Measurements from ENCODE around the gene NUDT14. TPM values are rescaled to one million over a fixed set of nuclear protein-coding genes. Genes with fewer than 3 reads are reported as not detected.

The NUDT14 gene
- total RNA-seq, 2 experiments from 2014 or later: 18.3 to 21.4 TPM

GRCh38 chr14:105155681-105156413 lies 25.3 kb downstream of the NUDT14 start:
- no peaks in the 10 kb centered on the region for H3K4me1 Mint-ChIP-seq
- POLR2A ChIA-PET: no interaction called here
- H3K27ac Mint-ChIP-seq: no peak overlapping the region
- H3K36me3 Mint-ChIP-seq (ENCODE audit: low read depth): no peaks in the 10 kb centered on the region
- no peaks in the 10 kb centered on the region for H3K9me3 Mint-ChIP-seq
- CTCF ChIA-PET: no interaction called here
- no peak overlapping the region for H3K4me3 Mint-ChIP-seq
- no peak for DNase-seq
- H3K27me3 Mint-ChIP-seq: no peaks in the 10 kb centered on the region

DNA sequence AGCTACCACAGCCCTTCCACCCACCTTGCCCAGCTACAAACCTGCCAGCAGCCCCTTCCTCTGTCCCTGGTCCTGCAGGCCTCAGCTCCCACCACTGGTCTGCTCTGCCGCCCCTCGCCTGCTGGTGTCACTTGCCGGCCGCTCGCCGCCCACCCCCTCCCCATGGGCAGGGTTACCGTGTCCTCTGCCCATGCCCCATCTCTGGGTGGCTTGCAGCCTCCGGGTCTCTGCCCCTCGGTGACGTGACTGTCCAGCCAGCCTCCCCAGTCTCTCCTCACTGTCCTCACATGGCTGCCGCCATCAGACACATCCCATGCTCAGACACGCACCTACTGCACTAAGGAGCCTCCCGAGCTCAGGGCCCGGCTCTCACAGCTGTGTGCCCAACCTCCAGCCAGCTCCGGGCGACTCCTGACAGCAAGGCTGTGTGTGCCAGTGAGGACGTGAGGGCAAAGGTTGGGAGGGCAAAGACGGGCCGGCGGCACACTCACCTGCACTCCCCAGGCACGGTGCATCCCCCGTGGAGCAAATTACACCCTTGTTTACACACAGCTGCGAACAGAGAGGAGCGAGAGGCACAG lies 26.0 kb downstream of the NUDT14 start:
- no peaks in the 10 kb centered on the region for H3K9me3 Mint-ChIP-seq
- CTCF ChIA-PET: no interaction called here
- no peaks in the 10 kb centered on the region for H3K36me3 Mint-ChIP-seq (ENCODE audit: low read depth)
- H3K4me1 Mint-ChIP-seq: no peaks in the 10 kb centered on the region
- no peaks in the 10 kb centered on the region for H3K27me3 Mint-ChIP-seq
- DNase-seq: no peak
- POLR2A ChIA-PET: no interaction called here
- H3K4me3 Mint-ChIP-seq: no peak overlapping the region
- no peak overlapping the region for H3K27ac Mint-ChIP-seq

- H3K4me3 Mint-ChIP-seq: no peak overlapping the region
These were observed 26.6 kb downstream of the NUDT14 start for GRCh38 chr14:105154476-105154871.

DNA sequence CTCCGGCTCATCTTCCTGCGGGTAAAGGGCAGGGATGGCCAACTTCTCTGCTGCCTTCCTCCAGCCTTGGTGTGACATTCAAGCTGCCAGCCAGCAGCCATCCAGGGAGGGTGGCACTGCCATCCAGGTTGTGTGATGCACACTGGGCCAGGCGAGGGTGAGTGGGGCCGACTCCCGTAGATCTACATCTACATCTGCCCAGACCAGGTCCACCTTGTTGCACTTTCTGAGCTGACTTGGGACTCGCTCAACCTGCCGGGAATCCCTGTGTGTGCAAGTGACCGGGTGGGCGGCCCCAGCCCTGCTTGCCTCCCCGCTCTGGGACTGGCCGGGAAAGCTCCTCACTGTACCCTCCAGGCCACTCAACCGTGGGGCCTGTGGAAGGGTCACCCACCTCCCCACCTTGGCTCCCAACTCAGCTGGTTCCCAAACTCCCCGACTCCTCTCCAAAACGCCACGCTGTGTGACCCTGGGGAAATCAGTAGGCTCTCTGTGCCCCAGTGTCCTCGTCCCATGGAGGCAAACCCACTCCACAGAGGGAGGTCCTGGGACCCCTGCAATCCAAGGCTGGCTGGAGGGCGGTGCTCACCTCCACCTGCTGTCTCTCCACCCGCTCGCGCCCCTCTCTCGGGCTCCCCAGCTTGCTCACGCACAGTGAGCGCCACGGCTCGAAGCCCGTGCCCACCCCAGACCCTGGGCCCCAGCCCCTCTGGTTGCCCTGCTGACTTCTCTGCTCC lies 27.2 kb downstream of the NUDT14 start:
- no peak overlapping the region for H3K27ac Mint-ChIP-seq
- ChIA-PET POLR2A (no interaction called here), CTCF (no interaction called here)
- H3K27me3 Mint-ChIP-seq: no peaks in the 10 kb centered on the region
- H3K9me3 Mint-ChIP-seq: no peaks in the 10 kb centered on the region
- H3K4me1 Mint-ChIP-seq: no peaks in the 10 kb centered on the region
- H3K36me3 Mint-ChIP-seq (ENCODE audit: low read depth): no peaks in the 10 kb centered on the region
- no peak overlapping the region for H3K4me3 Mint-ChIP-seq
- no peak for DNase-seq

More at GRCh38 chr14:105154476-105154871, 26.6 kb downstream of the NUDT14 start:
- H3K9me3 Mint-ChIP-seq: no peaks in the 10 kb centered on the region
- no peak for DNase-seq
- no peaks in the 10 kb centered on the region for H3K4me1 Mint-ChIP-seq
- H3K36me3 Mint-ChIP-seq (ENCODE audit: low read depth): no peaks in the 10 kb centered on the region
- CTCF ChIA-PET: no interaction called here
- POLR2A ChIA-PET: no interaction called here
- H3K27ac Mint-ChIP-seq: no peak overlapping the region
- no peaks in the 10 kb centered on the region for H3K27me3 Mint-ChIP-seq

DNA sequence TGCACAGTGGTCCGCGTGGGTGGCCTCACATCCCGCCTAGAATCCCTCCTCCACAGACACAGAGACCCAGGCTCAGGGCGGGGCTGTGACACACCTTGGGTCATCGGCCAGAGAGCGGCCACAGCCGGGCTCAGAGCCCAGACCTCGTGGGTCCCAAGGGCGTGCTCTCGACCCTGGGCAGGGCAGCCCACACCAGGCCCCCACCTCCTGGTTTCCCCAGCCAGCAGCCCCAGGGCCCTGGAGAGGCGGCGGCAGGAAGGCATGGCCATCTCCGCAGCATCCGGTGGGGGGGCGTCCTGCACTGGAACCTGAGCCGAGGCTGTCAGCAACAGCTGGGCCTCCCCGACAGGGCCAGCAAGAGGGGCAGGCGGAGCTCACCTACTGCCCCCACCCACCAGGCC lies 27.8 kb downstream of the NUDT14 start:
- Mint-ChIP-seq H3K9me3 (no peaks in the 10 kb centered on the region), H3K4me3 (no peak overlapping the region), H3K36me3 (ENCODE audit: low read depth) (no peaks in the 10 kb centered on the region), H3K4me1 (no peaks in the 10 kb centered on the region), H3K27me3 (no peaks in the 10 kb centered on the region), H3K27ac (no peak overlapping the region)
- DNase-seq: no peak
- ChIA-PET CTCF (no interaction called here), POLR2A (no interaction called here)

DNA sequence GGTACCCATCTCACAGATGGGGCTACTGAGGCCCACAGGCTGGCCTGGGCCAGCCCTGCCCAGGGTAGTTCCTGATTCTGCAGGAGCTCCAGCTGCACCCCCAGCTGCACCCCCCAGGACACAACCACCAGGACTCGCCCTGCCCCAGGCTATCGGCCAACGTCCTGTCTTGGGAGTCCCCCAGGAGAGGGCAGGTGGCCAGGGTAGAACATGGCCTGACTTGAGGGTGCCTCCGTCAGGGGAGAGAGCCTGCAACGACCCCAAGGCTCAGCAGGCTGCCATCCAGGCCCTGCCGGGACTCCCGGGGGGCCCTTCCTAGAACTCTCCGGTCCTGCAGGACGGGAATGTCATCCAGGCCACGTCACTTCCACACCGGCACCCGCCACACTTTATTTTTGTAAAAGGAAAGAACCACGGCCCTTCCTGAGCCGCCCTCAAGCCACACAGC lies 28.3 kb downstream of the NUDT14 start:
- ChIA-PET POLR2A (no interaction called here), CTCF (no interaction called here)
- H3K27me3 Mint-ChIP-seq: no peaks in the 10 kb centered on the region
- no peaks in the 10 kb centered on the region for H3K9me3 Mint-ChIP-seq
- H3K36me3 Mint-ChIP-seq (ENCODE audit: low read depth): no peaks in the 10 kb centered on the region
- no peak overlapping the region for H3K4me3 Mint-ChIP-seq
- no peaks in the 10 kb centered on the region for H3K4me1 Mint-ChIP-seq
- no peak for DNase-seq
- H3K27ac Mint-ChIP-seq: no peak overlapping the region

DNA sequence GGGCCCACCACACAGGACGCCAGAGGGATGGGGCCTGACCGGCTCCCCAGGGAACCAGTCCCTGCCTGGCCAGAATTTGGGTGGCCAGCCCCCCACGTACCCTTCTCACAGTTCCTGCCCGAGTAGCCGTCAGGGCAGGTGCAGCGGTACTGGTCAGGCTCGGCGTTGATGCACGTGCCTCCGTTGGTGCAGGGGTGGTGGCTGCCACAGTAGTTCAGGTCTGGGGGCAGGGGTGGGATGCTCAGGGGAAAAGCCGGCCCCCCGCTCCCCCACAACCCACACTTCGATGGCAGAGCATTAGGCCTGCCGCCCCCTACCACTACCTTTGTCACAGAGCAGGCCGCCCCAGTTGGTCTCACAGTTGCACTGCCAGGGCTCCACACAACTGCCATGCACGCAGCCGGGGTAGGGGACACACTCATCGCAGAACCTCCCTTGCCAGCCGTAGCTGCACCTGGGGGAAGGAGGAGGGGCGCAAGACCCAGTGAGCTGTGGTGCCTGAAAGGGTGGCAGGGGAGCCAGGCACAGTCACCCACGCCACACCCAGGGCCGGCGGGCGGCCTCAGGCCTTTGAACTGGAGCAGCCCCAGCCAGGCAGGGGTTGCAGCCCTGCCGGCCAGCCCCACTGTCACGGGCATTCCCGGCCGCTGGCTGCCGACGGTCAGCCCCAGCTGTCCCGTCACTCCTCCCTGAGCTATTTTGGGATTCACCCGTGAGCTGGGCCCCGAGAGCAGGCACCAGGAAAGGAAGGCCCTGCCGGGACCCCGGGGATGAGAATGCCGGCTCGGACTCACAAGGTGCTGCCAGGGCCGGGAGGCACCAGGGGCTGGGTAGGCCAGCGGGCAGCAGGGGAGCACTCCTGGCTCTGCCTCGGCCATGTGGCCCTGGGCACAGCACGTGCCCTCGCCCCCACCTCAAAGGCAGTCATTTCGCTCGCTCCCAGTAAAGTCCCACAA lies 29.0 kb downstream of the NUDT14 start:
- no peaks in the 10 kb centered on the region for H3K27me3 Mint-ChIP-seq
- ChIA-PET POLR2A (no interaction called here), CTCF (no interaction called here)
- no peak overlapping the region for H3K27ac Mint-ChIP-seq
- H3K4me1 Mint-ChIP-seq: no peaks in the 10 kb centered on the region
- DNase-seq: no peak
- H3K4me3 Mint-ChIP-seq: no peak overlapping the region
- no peaks in the 10 kb centered on the region for H3K36me3 Mint-ChIP-seq (ENCODE audit: low read depth)
- H3K9me3 Mint-ChIP-seq: no peaks in the 10 kb centered on the region

DNA sequence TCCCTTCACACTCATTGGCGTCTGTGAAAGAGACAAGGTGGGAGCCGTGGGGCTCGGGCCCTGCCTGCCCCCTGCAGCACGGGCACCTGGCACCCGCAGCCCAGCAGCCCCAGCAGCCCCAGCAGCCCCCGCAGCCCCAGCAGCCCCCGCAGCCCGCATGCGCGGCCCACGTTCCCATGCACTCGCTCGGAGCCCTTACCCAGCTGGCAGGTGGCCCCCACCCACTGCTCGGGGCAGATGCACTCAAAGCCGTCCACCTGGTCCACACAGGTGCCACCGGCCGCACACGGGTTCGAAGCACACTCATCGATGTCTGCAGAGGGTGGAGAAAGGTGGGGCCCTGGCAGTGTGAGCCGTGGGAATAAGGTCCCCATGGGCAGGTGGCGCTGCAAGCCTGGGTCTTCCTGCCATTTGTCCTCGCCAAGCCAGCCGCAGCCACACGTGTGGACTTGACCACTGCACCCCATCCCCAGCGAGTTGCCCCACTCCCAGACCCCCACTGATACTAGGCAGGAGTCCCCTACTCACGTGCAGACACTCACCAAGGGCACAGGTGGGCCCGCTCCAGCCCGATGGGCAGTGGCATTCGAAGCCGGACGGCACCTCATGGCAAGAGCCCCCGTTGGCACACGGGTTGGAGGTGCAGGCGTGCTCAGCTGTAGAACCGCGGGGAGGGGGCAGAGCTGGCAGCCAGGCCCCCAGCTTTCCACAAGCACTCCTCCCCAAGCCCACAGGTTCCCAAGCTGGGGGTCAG lies 29.9 kb downstream of the NUDT14 start:
- no peak for DNase-seq
- Mint-ChIP-seq H3K9me3 (no peaks in the 10 kb centered on the region), H3K4me1 (no peaks in the 10 kb centered on the region), H3K4me3 (no peak overlapping the region), H3K27me3 (no peaks in the 10 kb centered on the region), H3K27ac (no peak overlapping the region), H3K36me3 (ENCODE audit: low read depth) (no peaks in the 10 kb centered on the region)
- POLR2A ChIA-PET: no interaction called here
- CTCF ChIA-PET: no interaction called here

DNA sequence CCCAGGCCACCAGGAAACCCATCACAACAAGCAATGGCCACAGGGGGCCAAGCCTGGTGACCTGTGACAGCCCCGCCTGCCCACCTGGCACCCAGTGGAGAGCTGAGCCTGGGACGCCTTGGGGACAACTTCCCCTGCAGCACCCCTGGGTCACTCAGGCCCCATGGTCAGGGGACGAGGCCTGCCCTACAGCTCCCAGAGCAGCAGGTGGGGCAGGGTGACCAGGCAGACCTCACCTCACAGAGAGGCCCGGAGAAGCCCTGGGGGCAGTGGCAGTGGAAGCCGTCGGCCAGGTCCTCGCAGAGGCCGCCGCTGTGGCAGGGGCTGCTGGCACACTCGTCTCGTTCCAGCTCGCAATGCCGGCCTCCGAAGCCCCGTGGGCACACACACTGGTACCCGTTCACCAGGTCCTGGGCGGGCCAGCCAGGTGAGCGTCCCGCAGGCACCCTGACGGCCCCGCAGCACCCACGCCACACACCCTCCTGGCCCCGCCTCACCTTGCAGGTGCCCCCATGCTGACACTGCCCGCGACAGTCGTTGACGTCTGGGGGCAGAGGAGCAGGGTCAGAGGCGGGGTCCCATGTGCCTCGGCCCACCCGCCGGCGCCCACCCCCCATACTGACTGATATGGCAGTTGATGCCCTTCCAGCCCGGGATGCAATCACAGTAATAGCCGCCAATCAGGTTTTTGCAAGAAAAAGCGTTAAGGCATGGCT lies 30.6 kb downstream of the NUDT14 start:
- Mint-ChIP-seq H3K4me3 (no peak overlapping the region), H3K4me1 (no peaks in the 10 kb centered on the region), H3K9me3 (no peaks in the 10 kb centered on the region), H3K27ac (no peak overlapping the region), H3K27me3 (no peaks in the 10 kb centered on the region), H3K36me3 (ENCODE audit: low read depth) (no peaks in the 10 kb centered on the region)
- POLR2A ChIA-PET: no interaction called here
- DNase-seq: no peak
- CTCF ChIA-PET: no interaction called here

GRCh38 chr14:105150026-105150367 lies 31.1 kb downstream of the NUDT14 start:
- POLR2A ChIA-PET: no interaction called here
- no peak overlapping the region for H3K4me3 Mint-ChIP-seq
- no peak for DNase-seq
- no peaks in the 10 kb centered on the region for H3K36me3 Mint-ChIP-seq (ENCODE audit: low read depth)
- no peaks in the 10 kb centered on the region for H3K9me3 Mint-ChIP-seq
- H3K4me1 Mint-ChIP-seq: no peaks in the 10 kb centered on the region
- no peak overlapping the region for H3K27ac Mint-ChIP-seq
- CTCF ChIA-PET: no interaction called here
- H3K27me3 Mint-ChIP-seq: no peaks in the 10 kb centered on the region

DNA sequence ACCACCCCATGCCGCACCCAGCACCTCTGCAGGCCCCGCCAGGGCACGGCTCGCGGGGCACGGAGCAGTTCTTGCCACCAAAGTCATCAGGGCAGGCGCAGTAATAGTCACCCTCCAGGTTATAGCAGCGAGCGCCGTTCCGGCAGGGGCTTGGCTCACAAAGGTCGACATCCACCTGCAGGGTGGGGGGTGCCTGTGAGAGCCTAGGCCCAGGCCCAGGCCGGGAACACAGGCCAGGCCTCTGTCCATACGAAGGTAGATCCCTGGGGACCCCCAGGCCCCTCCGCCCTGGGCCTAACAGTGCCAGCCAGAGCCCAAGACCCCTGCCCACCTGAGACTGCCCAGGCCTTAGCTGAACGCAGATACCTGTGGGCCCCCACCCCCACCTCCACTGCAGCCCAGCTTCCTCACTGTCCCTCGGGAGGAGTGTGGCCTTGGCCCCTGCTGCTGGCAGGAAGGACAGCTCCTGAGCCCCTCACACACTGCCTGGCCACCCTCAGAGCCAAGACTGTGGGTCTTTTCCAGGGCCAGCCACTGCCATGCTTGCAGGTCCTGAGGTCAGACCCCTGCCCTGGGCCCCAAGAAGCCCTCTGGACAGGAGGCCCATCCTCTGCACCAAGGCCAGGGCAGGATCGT lies 31.8 kb downstream of the NUDT14 start:
- H3K27ac Mint-ChIP-seq: no peak overlapping the region
- no peaks in the 10 kb centered on the region for H3K27me3 Mint-ChIP-seq
- no peak overlapping the region for H3K4me3 Mint-ChIP-seq
- ChIA-PET POLR2A (no interaction called here), CTCF (no interaction called here)
- no peak for DNase-seq
- no peaks in the 10 kb centered on the region for H3K9me3 Mint-ChIP-seq
- H3K4me1 Mint-ChIP-seq: no peaks in the 10 kb centered on the region
- no peaks in the 10 kb centered on the region for H3K36me3 Mint-ChIP-seq (ENCODE audit: low read depth)
